Lower leg skin (tissue), 3 donors: ENCODE results near the gene MYO1E.

Source experiments
- POLR2A ChIP-seq, 2 donors: fragments of 450-650 bp; IDR thresholded peaks; one replicate each; pipeline ENCODE4 v1.6.1; 2016 to 2017; ENCODE audit warnings: antibody characterized with exemption in 2 of 2, mild to moderate bottlenecking in 1 of 2, moderate library complexity in 1 of 2
- TF ChIP-seq, protein P1 (sequence below), 3 donors: fragments of 450-650 bp; IDR thresholded peaks; one replicate each; pipeline ENCODE4 v1.5.1; 2016; ENCODE audit warnings: antibody characterized with exemption in 3 of 3, mild to moderate bottlenecking in 3 of 3, moderate library complexity in 2 of 3

DNA sequence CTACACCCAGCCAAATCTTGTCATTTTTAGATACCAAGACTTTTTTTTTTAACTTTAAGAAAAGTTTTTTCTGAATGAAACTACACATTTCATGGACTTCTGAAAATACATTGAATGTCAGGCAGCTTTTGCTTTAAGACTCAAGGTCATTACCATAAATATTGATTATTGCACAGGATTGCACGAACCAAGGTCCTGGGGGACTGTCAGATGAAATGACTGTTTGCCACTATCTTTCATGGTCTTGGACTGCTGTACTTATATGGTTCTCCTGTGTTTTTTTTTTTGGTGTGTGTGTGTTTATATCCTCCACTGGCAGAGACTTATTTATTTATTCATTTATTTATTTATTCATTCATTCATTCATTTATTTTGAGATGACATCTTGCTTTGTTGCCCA lies 6.9 kb upstream of the MYO1E start:
- TF ChIP-seq, protein P1, sequence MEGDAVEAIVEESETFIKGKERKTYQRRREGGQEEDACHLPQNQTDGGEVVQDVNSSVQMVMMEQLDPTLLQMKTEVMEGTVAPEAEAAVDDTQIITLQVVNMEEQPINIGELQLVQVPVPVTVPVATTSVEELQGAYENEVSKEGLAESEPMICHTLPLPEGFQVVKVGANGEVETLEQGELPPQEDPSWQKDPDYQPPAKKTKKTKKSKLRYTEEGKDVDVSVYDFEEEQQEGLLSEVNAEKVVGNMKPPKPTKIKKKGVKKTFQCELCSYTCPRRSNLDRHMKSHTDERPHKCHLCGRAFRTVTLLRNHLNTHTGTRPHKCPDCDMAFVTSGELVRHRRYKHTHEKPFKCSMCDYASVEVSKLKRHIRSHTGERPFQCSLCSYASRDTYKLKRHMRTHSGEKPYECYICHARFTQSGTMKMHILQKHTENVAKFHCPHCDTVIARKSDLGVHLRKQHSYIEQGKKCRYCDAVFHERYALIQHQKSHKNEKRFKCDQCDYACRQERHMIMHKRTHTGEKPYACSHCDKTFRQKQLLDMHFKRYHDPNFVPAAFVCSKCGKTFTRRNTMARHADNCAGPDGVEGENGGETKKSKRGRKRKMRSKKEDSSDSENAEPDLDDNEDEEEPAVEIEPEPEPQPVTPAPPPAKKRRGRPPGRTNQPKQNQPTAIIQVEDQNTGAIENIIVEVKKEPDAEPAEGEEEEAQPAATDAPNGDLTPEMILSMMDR (IDR thresholded peaks at IDR 0.05), result no peak
- TF ChIP-seq POLR2A (IDR thresholded peaks at IDR 0.05), result no peak
